Colonic mucosa (tissue), 4 donors: ENCODE measurements around the gene PDE7B. TPM values are rescaled to one million over a fixed set of nuclear protein-coding genes. Genes with fewer than 3 reads are reported as not detected.
"Not testable (repeated sequence)": the region's sequence is repeated elsewhere in the genome, so short reads cannot be mapped to it uniquely, and the experiment has no call there.

ENCODE experiments used
- DNase-seq: peaks from one replicate; pipeline ENCODE4 v3.0.0-alpha.2; 2020
- H3K27ac ChIP-seq: fragments of 200-600 bp; one replicate; pipeline ENCODE4 v1.8.0; 2021
- H3K27me3 ChIP-seq: fragments of 200-600 bp; one replicate; pipeline ENCODE4 v1.8.0; 2021
- H3K36me3 ChIP-seq: fragments of 200-600 bp; one replicate; pipeline ENCODE4 v1.8.0; 2021
- H3K4me1 ChIP-seq: fragments of 200-600 bp; one replicate; pipeline ENCODE4 v1.8.0; 2021; ENCODE audit warnings: mild to moderate bottlenecking
- H3K4me3 ChIP-seq: fragments of 200-600 bp; one replicate; pipeline ENCODE4 v1.8.0; 2021
- H3K9ac ChIP-seq, 2 donors: one replicate each; pipeline ENCODE4 v1.7.0; 2013; ENCODE audit warnings: control low read depth in 2 of 2, low read depth in 2 of 2, low read length in 2 of 2
- H3K9me3 ChIP-seq: fragments of 200-600 bp; one replicate; pipeline ENCODE4 v1.8.0; 2021
- CTCF ChIP-seq: fragments of 200-600 bp; IDR thresholded peaks from one replicate; pipeline ENCODE4 v1.8.0; 2022; ENCODE audit warnings: antibody characterized with exemption, mild to moderate bottlenecking
- intact Hi-C: fragments of 100-400 bp; cut with DNase I; formaldehyde crosslinking; loops from one replicate; pipeline ENCODE4 v1.14.1; 2022
- total RNA-seq, 2 donors: library from RNA; stranded (reverse); fragmentation: NEBNext Ultra II Directional in 1 of 2; extraction: Animal tissue kit (Norgen Biotek cat#: 25700) in 1 of 2; gene quantifications; one replicate each; pipeline ENCODE4 v1.2.1, GENCODE V29; 2021
- donor health status: healthy.
- donor health status: DM: no; HTN: no; CAD: no.
- donor health status: DM: no; HTN: no; CAD: no.

The PDE7B gene
- total RNA-seq, 2 donors from 2014 or later: 1.0 to 1.4 TPM

DNA sequence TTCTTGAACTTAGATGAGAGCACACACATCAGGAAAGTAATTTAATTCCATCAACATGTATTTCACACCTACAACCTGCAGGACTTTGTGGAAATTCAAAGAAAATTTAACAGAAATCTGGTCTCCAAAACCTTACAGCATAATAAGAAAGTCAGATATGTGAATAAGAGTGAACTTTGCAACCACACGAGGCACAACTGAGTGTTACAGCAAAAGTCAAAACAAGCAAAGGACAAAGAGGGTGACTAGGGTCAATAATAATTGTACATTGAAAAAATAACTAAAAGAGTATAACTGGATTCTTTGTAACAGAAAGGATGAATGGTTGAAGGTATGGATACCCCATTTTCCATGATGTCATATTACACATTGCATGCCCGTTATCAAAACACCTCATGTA lies 284.8 kb downstream of the PDE7B start:
- intact Hi-C loops: no loop called here
- TF ChIP-seq CTCF: no peak
- H3K9ac ChIP-seq: no peak overlapping the region
- no peak for DNase-seq
- no peaks in the 10 kb centered on the region for H3K27me3 ChIP-seq
- H3K9me3 ChIP-seq: no peaks in the 10 kb centered on the region
- no peak overlapping the region for H3K4me3 ChIP-seq
- H3K4me1 ChIP-seq: no peaks in the 10 kb centered on the region
- no peaks in the 10 kb centered on the region for H3K36me3 ChIP-seq
- no peak overlapping the region for H3K27ac ChIP-seq

- H3K36me3 ChIP-seq: no peaks in the 10 kb centered on the region
- no peaks in the 10 kb centered on the region for H3K9me3 ChIP-seq
- DNase-seq: no peak
- H3K4me3 ChIP-seq: no peak overlapping the region
- no peak overlapping the region for H3K27ac ChIP-seq
- no peaks in the 10 kb centered on the region for H3K4me1 ChIP-seq
- no peak overlapping the region for H3K9ac ChIP-seq
- no peaks in the 10 kb centered on the region for H3K27me3 ChIP-seq
- TF ChIP-seq CTCF: no peak
- intact Hi-C loops: no loop called here
Measured at GRCh38 chr6:136137008-136137692, 285.6 kb downstream of the PDE7B start.

DNA sequence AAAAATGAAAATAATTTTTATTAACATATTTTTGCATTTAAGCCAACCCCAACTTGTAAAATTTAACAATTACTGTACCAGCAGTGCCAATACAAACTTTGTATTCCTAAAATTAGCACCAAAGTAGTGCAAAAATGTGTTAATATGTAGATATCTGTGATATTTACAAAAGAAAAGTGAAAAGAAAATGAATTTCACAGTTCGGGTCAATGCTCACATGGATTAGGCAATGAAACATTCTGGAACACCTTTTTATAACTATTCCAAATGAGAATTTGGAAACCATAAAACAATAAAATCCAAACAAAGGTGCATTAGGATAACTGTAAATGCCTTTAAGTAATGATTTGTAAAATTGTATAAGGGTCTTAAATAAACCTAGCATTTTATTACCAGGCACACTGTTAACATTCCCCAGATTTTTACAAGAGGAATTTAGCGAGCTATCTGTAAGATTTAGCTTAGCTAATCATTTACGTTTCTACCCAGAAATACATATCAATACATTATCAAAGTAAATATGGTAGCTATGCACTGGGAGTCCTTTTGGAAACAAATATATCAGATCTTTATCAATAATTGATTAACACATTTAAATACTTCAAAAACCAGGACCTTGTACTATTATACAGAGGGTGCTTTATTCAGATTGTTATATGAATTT lies 286.4 kb downstream of the PDE7B start:
- Histone ChIP-seq H3K36me3 (no peaks in the 10 kb centered on the region), H3K27me3 (no peaks in the 10 kb centered on the region), H3K9me3 (no peaks in the 10 kb centered on the region), H3K4me3 (no peak overlapping the region), H3K9ac (no peak overlapping the region), H3K4me1 (no peaks in the 10 kb centered on the region), H3K27ac (no peak overlapping the region)
- intact Hi-C loops: no loop called here
- no peak for DNase-seq
- no peak for TF ChIP-seq CTCF

- H3K9ac ChIP-seq, H3K36me3 ChIP-seq, DNase-seq, H3K27ac ChIP-seq, H3K4me1 ChIP-seq, H3K4me3 ChIP-seq, H3K9me3 ChIP-seq, H3K27me3 ChIP-seq, intact Hi-C loops: not testable (repeated sequence)
Measured at GRCh38 chr6:136139111-136139510, 287.6 kb downstream of the PDE7B start.

GRCh38 chr6:136144251-136145023 lies 292.9 kb downstream of the PDE7B start:
- Histone ChIP-seq H3K4me3 (no peak overlapping the region), H3K9ac (no peak overlapping the region), H3K4me1 (no peaks in the 10 kb centered on the region), H3K27me3 (no peaks in the 10 kb centered on the region), H3K9me3 (no peaks in the 10 kb centered on the region), H3K36me3 (no peaks in the 10 kb centered on the region), H3K27ac (no peak overlapping the region)
- intact Hi-C loops: no loop called here
- TF ChIP-seq CTCF: no peak
- DNase-seq: no peak
